HepG2 (cell line): ENCODE measurements around the gene LLGL1. TPM values are rescaled to one million over a fixed set of nuclear protein-coding genes. Genes with fewer than 3 reads are reported as not detected.
A peak's percentile ranks its signal among the peaks of the same experiment; 100 is the strongest.

Experiments
- ATAC-seq: fragments of 200-7000 bp; cut with Tn5 transposase; 3 replicates; pipeline ENCODE4 v1.9.1; 2020; ENCODE audit warnings: mild to moderate bottlenecking, moderate library complexity
- BruUV-seq: library from RNA; stranded (reverse); fragments of 400-500 nt; replicated peaks from 2 replicates; lab custom pipeline; 2021; lab: Mats Ljungman, UMichigan
- CTCF ChIA-PET: fragments of 300-600 bp; formaldehyde crosslinking; extraction: SDS; loops from one replicate; lab custom pipeline; 2021; ENCODE audit warnings: low total read pairs, inconsistent platforms, low intra/inter-chr PET ratio; lab: Yijun Ruan, JAX
- POLR2A ChIA-PET: fragments of 350-600 bp; sonication (Branson Sonifier 250); formaldehyde crosslinking; loops from one replicate; lab custom pipeline; 2020; ENCODE audit warnings: antibody characterized with exemption, inconsistent platforms; lab: Yijun Ruan, JAX
- DNase-seq: peaks from one replicate; pipeline ENCODE4 v3.0.0-alpha.2; 2015; ENCODE audit warnings: low spot score
- FAIRE-seq: peaks from 3 replicates; lab custom pipeline; 2011; peaks lifted over from hg19 to GRCh38; lab: Jason Lieb, UNC
- H2AFZ ChIP-seq: one replicate; pipeline ENCODE4 v1.6.1; 2011; ENCODE audit warnings: low read length, inconsistent platforms
- H3K27ac ChIP-seq: fragments of 300-600 bp; 3 replicates; pipeline ENCODE4 v1.8.0; 2011; ENCODE audit warnings: mixed run types, mild to moderate bottlenecking, mixed read lengths, low read length, inconsistent platforms; ENCODE audit not compliant: insufficient read depth; ENCODE audit errors: extremely low read length
- H3K27me3 ChIP-seq, 2 experiments: fragments of 200-600 bp in 1 of 2; 2 replicates in 1 of 2; 3 replicates in 1 of 2; pipeline versions ENCODE4 v1.6.0 to v1.8.0; 2011; ENCODE audit warnings: low read length in 2 of 2, mild to moderate bottlenecking in 2 of 2, moderate library complexity in 2 of 2, inconsistent platforms in 1 of 2; ENCODE audit not compliant: insufficient read depth in 2 of 2, control insufficient read depth in 1 of 2
- H3K36me3 ChIP-seq, 2 experiments: fragments of 200-600 bp in 1 of 2; replicated peaks in 1 of 2; 2 replicates in 1 of 2; 3 replicates in 1 of 2; pipeline versions ENCODE4 v1.5.1 to v1.8.0; 2011; ENCODE audit warnings: low read length in 2 of 2, inconsistent platforms in 1 of 2; ENCODE audit not compliant: insufficient read depth in 2 of 2, control insufficient read depth in 1 of 2
- H3K4me1 ChIP-seq: 2 replicates; pipeline ENCODE4 v1.5.1; 2012; ENCODE audit warnings: low read length, inconsistent platforms; ENCODE audit not compliant: insufficient read depth
- H3K4me2 ChIP-seq: 2 replicates; pipeline ENCODE4 v1.6.0; 2011; ENCODE audit warnings: low read depth, low read length, inconsistent platforms
- H3K4me3 ChIP-seq, 3 experiments: fragments of 200-600 bp in 1 of 3; sonication (generic), shearing (Covaris generic) in 1 of 3; replicated peaks in 1 of 3; 2 replicates each; pipeline ENCODE4 v1.5.1; 2011 to 2016; ENCODE audit warnings: low read length in 3 of 3, inconsistent platforms in 2 of 3, low read depth in 2 of 3, mild to moderate bottlenecking in 2 of 3, control low read depth in 1 of 3, mixed read lengths in 1 of 3; ENCODE audit not compliant: insufficient read depth in 1 of 3
- H3K79me2 ChIP-seq: one replicate; pipeline ENCODE4 v1.6.1; 2011; ENCODE audit warnings: low read length, inconsistent platforms; ENCODE audit not compliant: insufficient read depth
- H3K9ac ChIP-seq: 2 replicates; pipeline ENCODE4 v1.6.0; 2011; ENCODE audit warnings: mild to moderate bottlenecking, low read depth, low read length, inconsistent platforms; ENCODE audit not compliant: insufficient read depth
- H3K9me3 ChIP-seq: 2 replicates; pipeline ENCODE4 v1.5.1; 2012; ENCODE audit warnings: mild to moderate bottlenecking, low read length
- H4K20me1 ChIP-seq: 2 replicates; pipeline ENCODE4 v1.6.0; 2011; ENCODE audit warnings: inconsistent platforms, mild to moderate bottlenecking, low read length, moderate library complexity; ENCODE audit not compliant: insufficient read depth
- AGO2 ChIP-seq: fragments of 200-400 bp; formaldehyde crosslinking; optimal IDR thresholded peaks from 2 replicates; pipeline ENCODE3; 2017; ENCODE audit warnings: mild to moderate bottlenecking, low read depth, low read length, moderate library complexity
- NFKBIZ ChIP-seq: IDR thresholded peaks from 2 replicates; pipeline ENCODE4 v1.6.1; 2018; ENCODE audit warnings: missing genetic modification reagents, missing compliant biosample characterization
- SETDB1 ChIP-seq: sonication (generic); formaldehyde crosslinking; IDR thresholded peaks from 2 replicates; pipeline ENCODE4 v1.5.1; 2020; ENCODE audit warnings: missing genetic modification reagents, mild to moderate bottlenecking, borderline replicate concordance
- ZNF670 ChIP-seq: sonication (generic); formaldehyde crosslinking; IDR thresholded peaks from 2 replicates; pipeline ENCODE4 v1.8.0; 2022; ENCODE audit warnings: mild to moderate bottlenecking, missing genetic modification reagents, borderline replicate concordance
- ZNF737 ChIP-seq: sonication (generic); formaldehyde crosslinking; IDR thresholded peaks from 2 replicates; pipeline ENCODE4 v1.5.0; 2020; ENCODE audit warnings: missing genetic modification reagents, mild to moderate bottlenecking, borderline replicate concordance
- WGBS: methylation state at CpG from one replicate; pipeline ENCODE4 v1.1.6; 2017; ENCODE audit warnings: low lambda C conversion rate; 5-methylcytosine and 5-hydroxymethylcytosine counted together
- in situ Hi-C: cut with HindIII; loops from 2 replicates; pipeline ENCODE4 v1.10.0; 2017; ENCODE audit warnings: low pct_unique_long_range_greater_than_20kb; ENCODE audit not compliant: extremely low pct_ligation_motif_present
- intact Hi-C: fragments of 100-400 bp; cut with micrococcal nuclease; formaldehyde crosslinking; loops from one replicate; pipeline ENCODE4 v1.10.0; 2022; ENCODE audit not compliant: unreplicated experiment
- polyA plus RNA-seq, 8 experiments: library from polyadenylated mRNA; depleted of rRNA in 3 of 8; stranded (reverse) in 7 of 8; unstranded in 1 of 8; fragments of >200 nt; fragmentation: Illumina TruSeq in 4 of 8; extraction: Trizol in 4 of 8; gene quantifications; 2 replicates each; pipeline versions ENCODE4 v1.2.1 to v1.2.3, GENCODE V29; 2011 to 2016; ENCODE audit warnings: low read depth in 4 of 8, missing spikeins in 1 of 8, mixed read lengths in 1 of 8; ENCODE audit not compliant: insufficient read depth in 1 of 8
- total RNA-seq, 5 experiments: library from RNA; depleted of rRNA; stranded (reverse); fragments of >200 nt; fragmentation: Illumina TruSeq; extraction: Trizol; gene quantifications; 2 replicates each; pipeline ENCODE4 v1.2.3, GENCODE V29; 2016; ENCODE audit warnings: low read depth in 1 of 5

LLGL1 gene
- total and polyA plus RNA-seq, 2 of the 13 experiments (the other 11 are each of a cell fraction or from before 2014, with no cell fraction given): 15.0 to 15.3 TPM

- no peak for TF ChIP-seq SETDB1
- no peak for TF ChIP-seq ZNF737
- TF ChIP-seq ZNF670: no peak
These were observed 19.8 kb downstream of the LLGL1 start (continued) for GRCh38 chr17:18245038-18245776.

- no peak overlapping the region for H3K27ac ChIP-seq
- no peaks in the 10 kb centered on the region for H3K27me3 ChIP-seq
- intact Hi-C loops (no loop called here), in situ Hi-C loops (no loop called here)
- CTCF ChIA-PET: no interaction called here
- POLR2A ChIA-PET: no interaction called here
- FAIRE-seq: no peak
- peaks cover 27 to 55% of the 10 kb centered on the region in 2 experiments for H3K36me3 ChIP-seq
- no peaks in the 10 kb centered on the region for H3K4me1 ChIP-seq
- no peaks in the 10 kb centered on the region for H4K20me1 ChIP-seq
- ATAC-seq: no peak
- TF ChIP-seq AGO2 (peak; percentile 38), NFKBIZ (no peak)
- no peaks in the 10 kb centered on the region for H3K79me2 ChIP-seq
- H2AFZ ChIP-seq: no peak overlapping the region
- no peak overlapping the region for H3K4me2 ChIP-seq
- 99% methylated on average over 20 of the region's 24 CpGs for WGBS
- no peak overlapping the region for H3K9ac ChIP-seq
- no TSS peak for BruUV-seq
- no peaks in the 10 kb centered on the region for H3K9me3 ChIP-seq
- H3K4me3 ChIP-seq: no peak overlapping the region
- no peak for DNase-seq
These were observed 20.8 kb downstream of the LLGL1 start for GRCh38 chr17:18246109-18246725.
